ELR (cell line): ENCODE measurements around the gene TRIM4.
"Not testable (repeated sequence)": the region's sequence is repeated elsewhere in the genome, so short reads cannot be mapped to it uniquely, and the experiment has no call there.

Experiments used
- DNase-seq: peaks from one replicate; pipeline ENCODE4 v3.0.0-alpha.2; 2015; ENCODE audit warnings: low read depth

Gene TRIM4

DNA sequence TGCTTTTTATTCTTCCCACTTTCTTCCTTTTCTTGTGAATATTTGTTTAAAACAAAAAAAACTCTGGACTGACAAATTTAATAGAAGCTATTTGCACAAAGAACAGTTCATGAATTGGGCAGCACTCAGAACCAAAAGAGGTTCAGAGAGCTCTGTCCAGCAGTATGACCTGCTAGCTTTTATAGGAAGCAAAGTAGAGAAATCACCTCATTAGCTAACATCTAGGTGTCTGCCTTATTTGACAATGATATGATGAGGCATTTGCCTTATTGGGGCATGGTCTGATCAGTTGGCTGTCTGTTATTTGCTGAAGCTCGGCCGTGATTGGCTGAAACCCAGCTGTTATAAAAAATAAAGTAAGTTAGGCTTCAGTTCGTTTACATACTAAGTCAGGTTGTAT, 819 bp upstream of the TRIM4 start:
- DNase-seq, result peak; percentile 23

DNA sequence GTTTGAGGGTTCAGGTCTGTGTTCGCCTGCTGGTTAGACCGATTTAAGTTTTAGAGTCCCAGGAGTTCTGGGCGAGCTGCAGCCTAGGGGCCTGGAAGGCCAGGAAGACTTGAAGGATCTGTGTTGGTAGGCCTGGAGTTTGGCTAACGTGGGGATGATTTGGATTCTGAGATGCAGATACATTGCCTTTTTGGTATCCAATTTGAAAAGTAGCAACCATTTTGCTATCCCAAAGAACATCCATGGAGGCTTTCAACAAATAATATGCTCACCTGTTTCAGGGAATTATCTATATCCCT, 433 bp upstream of the TRIM4 start:
- DNase-seq, result no peak

DNA sequence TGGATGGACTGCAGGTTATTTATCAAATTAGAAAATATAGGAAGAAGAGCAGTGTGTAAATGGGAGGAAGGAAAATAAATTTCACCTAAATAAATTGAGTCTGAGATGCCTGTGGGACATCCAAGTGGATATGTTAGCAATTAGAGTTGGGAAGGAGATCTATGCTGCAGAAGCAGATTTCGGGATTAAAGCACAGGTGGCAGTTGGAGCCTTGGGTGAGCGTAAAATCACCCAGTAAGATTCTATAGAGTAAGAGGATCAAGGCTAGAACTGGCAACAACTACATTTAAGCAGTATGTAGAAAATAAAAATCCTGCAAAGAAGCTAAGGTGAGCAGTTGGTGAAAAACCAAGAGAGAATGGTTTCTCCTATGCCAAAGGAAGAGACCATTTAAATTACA, 8.4 kb downstream of the TRIM4 start:
- DNase-seq, result no peak

DNA sequence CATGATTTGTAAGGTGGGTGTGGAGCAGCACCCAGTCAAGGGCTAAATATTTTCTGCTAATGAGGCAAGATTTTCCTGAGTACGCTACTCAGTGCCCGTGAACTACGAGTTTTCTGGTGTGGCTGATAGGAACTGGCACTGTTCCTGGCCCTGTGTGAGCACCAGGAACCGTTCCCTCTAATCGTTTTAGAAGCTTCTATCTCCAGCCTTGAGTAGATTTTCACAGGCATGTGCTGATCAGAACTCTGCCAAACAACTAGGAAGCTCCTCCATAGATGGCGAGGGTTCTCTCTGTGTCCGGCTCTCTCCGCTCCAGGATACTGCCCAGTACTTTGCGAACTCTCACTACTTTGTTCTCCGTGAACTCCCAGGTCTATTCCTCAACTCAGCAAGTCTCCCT, 17.7 kb downstream of the TRIM4 start:
- DNase-seq, result no peak

DNA sequence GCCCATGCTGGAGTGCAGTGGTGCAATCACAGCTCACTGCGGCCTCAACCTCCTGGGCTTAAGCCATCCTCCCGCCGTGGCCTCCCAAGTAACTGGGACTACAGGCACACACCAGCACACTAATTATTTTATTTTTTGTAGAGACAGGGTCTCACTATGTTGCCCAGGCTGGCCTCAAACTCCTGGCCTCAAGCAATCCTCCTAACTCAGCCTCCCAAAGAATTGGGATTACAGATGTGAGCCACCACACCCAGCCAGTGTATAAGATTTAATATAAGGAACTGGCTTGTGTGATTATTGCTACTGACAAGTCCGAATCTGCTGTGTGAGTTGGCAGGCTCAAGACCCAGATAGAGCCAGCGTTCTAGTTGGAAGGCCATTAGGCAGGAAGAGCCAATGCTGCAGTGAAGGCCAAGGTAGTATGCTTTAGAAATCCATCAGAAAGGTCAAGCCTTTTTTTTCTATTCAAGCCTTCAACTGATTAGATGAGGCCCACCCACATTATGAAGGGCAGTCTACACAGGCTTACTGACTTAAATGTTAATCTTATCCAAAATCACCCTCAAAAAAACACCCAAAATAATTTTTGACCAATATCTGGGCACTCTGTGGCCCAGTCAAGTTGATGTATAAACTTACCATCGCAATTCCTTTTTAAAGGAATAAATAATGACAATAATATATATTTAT, 19.4 kb downstream of the TRIM4 start:
- no peak for DNase-seq

DNA sequence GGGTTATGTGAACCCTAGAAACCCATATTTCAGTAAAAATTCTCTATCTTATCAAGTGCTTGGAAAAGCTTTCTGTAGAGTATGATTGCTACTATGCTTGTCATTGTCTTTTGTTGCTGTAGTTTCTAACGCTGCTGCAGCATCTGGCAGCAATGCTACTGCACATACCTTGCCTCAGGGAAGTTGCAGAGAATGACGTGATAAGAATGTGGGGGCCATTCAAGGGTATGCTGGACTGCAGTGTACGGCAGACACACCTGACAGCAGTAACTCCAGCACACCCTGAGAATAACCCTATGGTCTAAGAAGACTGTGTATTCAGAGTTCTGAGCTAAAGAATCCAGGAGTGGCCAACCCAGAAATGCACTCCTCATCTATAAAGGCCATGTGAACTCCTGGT, 20.5 kb downstream of the TRIM4 start:
- DNase-seq, result no peak

DNA sequence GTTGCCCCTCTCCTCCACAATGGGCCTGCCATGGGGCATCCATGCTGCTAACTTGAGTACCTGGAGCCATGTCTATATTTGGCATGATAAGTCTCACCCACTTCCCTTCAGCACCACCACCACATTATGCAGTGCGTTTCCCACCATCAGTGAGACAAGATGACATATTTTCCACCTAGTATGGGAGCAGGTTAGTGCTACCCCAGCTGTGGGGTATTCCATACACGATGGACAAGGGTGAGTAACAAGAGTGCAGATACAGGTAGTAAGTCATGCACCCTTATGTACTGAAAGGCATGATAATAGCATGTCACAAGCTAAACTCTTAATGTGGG, 21.3 kb downstream of the TRIM4 start:
- no peak for DNase-seq

DNA sequence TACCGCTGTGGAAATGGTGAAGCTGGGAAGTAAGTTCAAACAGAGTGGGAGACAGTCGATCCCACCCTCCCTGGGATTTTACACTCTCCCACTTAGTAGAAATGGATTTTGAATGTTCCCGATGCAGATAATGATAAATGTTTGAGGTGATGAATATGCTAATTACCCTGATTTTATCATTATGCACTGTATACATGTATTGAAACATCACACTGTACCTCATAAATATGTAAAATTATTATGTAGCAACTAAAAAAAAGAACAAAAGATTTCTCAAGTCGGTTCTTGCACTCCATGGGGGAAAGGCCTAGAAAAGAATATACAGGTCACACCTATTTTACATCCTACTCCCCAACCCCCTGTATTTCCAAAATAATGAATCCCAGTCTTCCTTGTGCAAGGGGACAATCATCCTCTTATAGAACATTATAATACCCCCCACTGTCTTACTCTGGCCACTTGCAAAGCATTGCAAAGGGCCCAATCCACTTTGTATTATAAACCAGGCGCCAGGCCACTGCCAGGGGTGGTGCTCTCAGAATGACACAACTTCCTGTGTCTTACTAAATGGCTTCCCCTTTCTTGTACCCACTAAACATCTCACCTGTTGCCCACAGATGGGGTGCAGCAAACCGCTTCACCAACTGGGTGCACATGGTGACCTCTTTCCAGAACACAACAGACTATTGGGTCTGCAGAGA, 21.9 kb downstream of the TRIM4 start:
- no peak for DNase-seq

DNA sequence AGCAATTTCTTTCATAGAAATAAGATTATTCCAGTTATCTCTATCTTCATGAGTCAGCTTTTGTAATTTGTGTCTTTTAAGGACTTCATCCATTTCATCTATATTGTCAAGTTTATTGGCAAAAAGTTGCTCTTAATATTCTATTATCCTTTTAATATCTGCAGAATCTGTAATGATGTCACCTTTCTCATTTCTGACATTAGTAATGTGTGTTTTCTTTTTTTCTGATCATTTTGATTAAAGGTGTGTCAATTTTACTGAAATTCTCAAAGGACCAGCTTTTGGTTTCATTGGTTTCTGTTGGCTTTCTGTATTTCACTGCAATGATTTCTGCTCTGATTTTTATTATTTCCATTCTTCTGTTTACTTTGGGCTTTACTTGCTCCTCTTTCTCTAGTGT, 24.6 kb downstream of the TRIM4 start:
- DNase-seq, result no peak

DNA sequence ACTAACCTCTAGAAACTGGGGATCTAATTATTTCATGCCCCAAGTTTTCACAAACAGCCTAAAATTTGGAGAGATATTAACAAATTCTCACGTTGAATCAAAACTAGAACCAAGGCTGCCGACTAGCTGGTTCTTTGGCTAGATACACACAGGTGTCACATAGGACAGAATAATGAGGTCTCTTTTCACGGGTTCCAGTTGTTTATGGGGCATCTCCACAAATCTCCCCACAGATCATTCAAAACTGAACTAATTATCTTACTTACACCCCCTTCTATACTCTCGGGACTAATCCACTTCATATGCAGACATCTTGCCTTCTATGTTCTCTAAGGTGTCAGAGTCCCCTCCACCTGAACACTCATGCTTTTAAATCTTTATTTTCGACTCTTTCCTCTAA, 26.1 kb downstream of the TRIM4 start:
- no peak for DNase-seq

DNA sequence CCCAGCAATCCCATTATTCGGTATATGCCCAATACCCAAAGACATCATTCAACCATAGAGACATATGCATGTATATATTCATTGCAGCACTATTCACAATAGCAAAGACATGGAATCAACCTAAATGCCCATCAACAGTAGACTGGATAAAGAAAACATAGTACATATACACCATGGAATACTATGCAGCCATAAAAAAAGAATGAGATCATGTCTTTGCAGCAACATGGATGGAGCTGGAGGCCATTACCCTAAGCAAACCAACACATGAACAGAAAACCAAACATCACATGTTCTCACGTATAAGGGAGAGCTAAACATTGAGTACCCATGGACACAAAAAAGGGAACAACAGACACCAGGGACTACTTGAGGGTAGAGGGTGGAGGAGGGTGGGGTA, 29.0 kb downstream of the TRIM4 start:
- DNase-seq, result not testable (repeated sequence)

DNA sequence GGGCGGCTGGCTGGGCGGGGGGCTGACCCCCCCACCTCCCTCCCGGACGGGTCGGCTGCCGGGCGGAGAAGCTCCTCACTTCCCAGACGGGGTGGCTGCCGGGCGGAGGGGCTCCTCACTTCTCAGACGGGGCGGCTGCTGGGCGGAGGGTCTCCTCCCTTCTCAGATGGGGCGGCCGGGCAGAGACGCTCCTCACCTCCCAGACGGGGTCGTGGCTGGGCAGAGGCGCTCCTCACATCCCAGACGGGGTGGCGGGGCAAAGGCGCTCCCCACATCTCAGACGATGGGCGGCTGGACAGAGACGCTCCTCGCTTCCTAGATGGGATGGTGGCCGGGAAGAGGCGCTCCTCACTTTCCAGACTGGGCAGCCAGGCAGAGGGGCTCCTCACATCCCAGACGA, 31.0 kb downstream of the TRIM4 start:
- DNase-seq, result not testable (repeated sequence)

DNA sequence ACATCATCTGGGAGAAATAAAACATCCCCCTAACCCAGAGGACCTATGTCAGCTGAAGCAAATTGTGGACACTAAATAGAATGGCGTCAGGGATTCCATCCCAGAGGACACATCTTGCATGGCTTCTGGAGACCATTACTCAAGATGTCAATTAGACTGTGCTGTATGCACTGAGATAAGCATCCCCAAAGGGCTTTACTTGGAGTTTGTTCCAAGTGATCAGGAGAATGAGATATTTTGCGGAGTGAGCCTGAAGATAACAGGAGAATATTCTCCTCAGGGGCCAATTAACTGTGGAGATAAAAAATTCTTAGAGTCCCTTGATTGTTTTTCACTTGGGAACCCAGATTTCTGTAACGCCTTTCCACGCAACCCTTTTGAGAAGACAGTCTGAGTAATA, 38.0 kb downstream of the TRIM4 start:
- no peak for DNase-seq

DNA sequence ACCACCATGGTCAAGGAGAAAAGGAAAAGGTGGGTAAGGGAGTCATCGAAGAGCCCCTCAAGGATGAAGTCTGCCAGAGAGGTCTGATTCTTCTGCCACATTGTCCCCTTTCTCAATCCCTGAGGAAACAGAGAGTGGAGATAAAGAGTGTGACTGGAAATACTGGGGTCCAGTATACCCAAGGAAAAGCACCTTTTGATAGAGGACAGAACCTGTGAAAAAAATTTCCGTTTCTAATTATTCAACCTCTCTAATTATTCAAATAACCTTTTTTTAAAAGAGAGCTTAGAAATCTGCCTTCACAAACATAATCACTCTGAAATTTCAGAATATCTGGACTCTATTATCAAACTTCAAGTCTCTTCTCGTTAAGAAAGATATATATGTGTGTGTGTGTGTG, 42.4 kb downstream of the TRIM4 start, which contains the start of gene OR2AE1:
Gene OR2AE1 (minus strand): TSS at position 101 of the 400 bp plus-strand sequence. CDS start 0 bp downstream, at position 101.
- no peak for DNase-seq

DNA sequence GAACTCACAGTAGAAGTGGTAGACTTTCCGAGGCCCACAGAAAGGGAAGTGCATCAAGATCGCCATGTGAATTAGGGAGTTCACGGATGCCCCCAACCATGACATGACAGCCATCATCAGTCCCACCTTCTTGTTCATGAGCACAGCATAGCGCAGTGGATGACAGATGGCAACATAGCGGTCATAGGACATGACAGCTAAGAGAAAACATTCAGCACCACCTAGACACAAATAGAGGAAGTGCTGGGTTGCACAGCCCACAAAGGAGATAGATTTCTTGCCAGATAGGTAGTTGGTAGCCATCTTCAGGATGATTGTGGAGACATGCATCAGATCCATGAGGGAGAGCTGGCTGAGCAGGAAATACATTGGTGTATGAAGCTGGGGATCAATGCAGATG, 42.8 kb downstream of the TRIM4 start:
- no peak for DNase-seq

DNA sequence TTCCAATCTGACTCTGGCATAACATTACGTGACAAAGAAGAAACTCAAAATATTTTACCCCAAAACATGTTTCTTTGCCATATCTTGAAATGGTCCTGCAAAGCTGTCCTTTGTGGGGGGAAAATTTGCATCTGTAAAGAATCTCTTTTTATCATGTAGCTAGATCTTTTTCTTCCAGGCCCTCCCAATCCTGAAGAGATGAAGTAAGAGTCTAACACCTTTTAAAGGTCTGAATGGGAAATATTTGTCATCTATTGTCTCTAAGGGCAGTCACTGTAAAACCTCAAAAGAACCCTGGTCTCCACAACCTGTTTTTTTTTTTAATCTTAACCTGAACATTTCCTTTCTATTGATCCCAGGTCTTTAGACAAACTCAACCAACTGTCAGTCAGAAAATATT, 51.1 kb downstream of the TRIM4 start:
- no peak for DNase-seq

DNA sequence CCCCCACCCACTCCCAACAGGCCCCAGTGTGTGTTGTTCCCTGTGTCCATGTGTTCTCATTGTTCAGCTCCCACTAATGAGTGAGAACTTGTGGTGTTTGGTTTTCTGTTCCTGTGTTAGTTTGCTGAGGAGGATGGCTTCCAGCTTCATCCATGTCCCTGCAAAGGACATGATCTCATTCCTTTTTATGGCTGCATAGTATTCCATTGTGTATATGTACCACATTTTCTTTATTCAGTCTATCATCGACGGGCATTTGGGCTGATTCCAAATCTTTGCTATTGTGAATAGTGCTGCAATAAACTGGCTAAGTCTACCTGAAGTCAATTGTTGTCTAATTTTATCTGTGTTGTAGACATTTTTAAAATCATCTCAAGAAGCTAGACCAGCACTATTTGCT, 51.9 kb downstream of the TRIM4 start:
- not testable (repeated sequence) for DNase-seq

DNA sequence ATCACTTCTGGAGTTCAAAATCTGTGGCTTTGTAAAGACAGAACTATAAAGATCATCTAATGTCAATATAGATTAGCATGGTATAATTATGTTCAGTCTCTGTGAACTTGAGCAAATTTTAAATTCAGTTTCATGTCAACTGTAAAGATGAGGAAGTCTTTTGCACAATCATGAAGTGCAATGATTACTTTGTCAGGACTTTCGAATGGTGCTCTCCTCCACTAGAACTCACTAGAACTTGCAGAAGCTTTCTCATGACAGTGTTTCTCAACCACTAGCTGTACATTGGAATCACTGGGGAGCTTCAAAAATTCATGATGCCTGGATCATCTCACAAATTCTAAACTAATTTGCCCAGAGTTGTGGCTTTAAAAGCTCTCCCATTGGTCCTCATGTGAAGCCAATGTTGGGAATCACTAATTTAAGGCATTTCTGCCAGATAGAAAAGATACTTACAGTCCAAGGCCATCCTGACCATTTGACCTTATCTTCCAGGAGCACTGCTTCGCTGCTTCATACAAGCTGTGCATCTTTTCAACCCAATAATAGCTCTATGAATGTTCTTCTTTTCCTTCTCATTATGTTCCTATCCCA, 55.4 kb downstream of the TRIM4 start:
- DNase-seq, result peak; percentile 2

DNA sequence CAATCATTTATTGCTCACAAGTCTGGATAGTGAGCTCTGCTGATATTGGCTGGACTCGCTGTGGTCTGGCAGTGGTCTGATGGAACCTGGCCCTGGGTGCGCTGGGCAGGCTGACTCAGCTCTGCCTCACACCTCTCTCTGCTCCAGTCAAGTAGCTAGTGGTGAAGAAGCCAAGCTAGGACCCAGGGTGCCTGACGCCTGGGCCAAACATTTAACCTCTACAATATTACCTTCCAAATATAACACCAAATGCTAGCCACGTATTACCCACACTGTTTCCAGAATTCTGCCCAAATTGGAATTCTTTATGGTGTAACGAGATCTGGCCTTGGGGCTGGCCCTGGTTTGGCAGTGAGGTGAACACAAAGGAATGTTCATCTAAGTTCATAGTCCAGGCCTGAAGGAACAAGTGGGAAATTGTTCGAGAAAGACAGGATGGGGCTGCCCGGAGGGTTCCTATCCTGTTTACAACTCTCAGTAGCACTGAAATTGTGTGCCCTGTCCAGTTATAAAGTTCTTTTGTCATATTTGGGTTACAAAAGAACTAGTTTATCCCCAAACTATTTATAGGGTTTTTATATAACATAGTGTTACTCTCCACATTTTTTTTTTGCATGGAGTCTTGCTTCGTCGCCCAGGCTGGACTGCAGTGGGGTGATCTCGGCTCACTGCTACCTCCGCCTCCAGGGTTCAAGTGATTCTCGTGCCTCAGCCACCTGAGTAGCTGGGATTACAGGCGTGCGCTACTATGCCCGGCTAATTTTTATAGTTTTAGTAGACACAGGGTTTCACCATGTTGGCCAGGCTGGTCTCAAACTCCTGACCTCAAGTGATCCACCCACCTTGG, 58.8 kb downstream of the TRIM4 start:
- peak; percentile 64 for DNase-seq

DNA sequence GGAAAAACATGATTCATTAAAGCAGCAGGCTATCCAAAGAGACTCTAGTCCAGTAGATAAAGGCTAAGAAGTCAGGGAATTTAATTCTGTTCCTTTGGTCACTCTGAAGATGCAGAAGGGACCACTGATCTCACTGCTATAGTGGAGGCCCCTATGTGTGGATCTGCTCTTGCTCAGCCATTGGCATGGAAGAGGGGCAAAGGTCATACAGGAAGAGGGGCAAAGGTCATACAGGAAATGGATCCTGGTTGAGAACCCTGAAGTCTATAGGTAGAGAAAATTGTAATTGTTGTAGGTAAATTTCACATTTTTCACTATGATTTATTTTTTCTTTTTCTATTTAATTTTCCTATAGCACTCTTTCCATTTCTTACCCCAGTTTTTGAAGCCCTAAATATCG, 64.1 kb downstream of the TRIM4 start:
- no peak for DNase-seq

DNA sequence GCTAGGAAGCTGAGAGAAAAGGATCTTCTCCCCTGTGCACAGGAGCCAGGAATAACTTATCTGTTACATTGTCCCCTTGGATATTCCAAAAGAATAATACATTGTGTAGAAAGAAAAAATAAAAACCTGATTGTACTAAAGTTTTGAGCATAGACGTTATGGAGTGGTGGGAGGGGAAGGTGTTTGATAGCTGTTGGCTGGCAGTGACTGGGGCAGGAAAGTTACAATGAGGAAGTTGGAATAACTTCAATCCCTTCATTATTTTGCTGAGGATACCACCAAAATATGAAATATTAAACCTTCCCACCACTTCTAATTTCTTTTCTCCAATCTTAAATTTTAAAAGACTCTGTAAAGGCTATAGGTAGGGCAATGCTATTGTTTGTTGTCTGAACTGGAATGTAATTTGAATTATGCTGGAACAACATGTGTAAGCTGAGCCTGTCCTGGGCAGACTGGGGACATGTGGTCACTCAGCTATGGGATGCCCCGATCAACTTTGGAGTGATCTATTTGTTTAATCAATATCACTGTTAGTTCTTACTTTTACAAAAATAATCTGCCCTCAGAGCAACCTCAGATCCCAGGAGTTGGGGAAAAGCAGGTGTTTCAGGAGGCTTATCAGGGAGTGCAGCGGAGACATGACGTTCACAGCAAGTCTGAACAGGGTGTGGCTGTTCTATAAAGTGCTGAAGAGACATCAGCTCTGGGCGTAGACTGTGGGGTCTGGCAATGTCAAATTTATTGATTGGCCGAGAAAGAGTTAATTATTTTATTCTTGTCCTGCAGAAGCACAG, 70.7 kb downstream of the TRIM4 start:
- no peak for DNase-seq

DNA sequence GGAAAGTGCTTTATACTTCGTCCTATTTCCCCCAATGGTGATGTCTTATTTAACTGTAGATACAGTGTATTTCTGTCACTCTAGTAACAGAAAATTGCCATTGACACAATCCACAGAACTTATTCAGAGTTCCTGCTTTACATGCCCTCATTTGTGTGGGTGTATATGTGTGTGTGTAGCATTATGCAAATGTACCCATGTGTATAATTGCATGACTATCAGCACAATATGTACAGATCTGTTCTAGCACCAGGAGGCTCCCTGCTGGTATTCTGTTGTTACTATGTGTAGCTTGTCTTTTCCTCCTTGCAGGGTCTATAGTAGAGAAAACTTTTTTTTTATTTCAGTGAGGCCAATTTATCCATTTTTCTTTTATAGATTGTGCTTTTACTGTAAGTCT, 75.0 kb downstream of the TRIM4 start:
- DNase-seq, result no peak
